HEK293 (cell line): ENCODE data around the gene IPCEF1.

Experiments used
- HOXC10 ChIP-seq: sonication (generic); formaldehyde crosslinking; IDR thresholded peaks from 2 replicates; pipeline ENCODE4 v1.8.1; 2023; ENCODE audit warnings: mild to moderate bottlenecking, missing genetic modification reagents
- KLF9 ChIP-seq: fragments of 450-650 bp; formaldehyde crosslinking; IDR thresholded peaks from 2 replicates; pipeline ENCODE4 v1.5.1; 2016; ENCODE audit warnings: missing biosample characterization, missing genetic modification characterization, low read depth
- SCRT1 ChIP-seq: fragments of 450-650 bp; formaldehyde crosslinking; IDR thresholded peaks from 2 replicates; pipeline ENCODE4 v1.5.1; 2016; ENCODE audit warnings: missing biosample characterization, missing genetic modification characterization, borderline replicate concordance
- ZBTB17 ChIP-seq: fragments of 450-650 bp; formaldehyde crosslinking; IDR thresholded peaks from 2 replicates; pipeline ENCODE4 v1.5.1; 2016; ENCODE audit warnings: missing biosample characterization, missing genetic modification characterization
- ZBTB8A ChIP-seq: fragments of 450-650 bp; formaldehyde crosslinking; IDR thresholded peaks from 2 replicates; pipeline ENCODE4 v1.5.1; 2016; ENCODE audit warnings: missing biosample characterization, missing genetic modification characterization
- ZNF132 ChIP-seq: fragments of 450-650 bp; formaldehyde crosslinking; IDR thresholded peaks from 2 replicates; pipeline ENCODE4 v1.5.1; 2017; ENCODE audit warnings: missing biosample characterization, missing genetic modification characterization, borderline replicate concordance
- ZNF19 ChIP-seq: fragments of 450-650 bp; formaldehyde crosslinking; IDR thresholded peaks from 2 replicates; pipeline ENCODE4; 2016; ENCODE audit warnings: missing biosample characterization, missing genetic modification characterization, low read depth
- ZNF335 ChIP-seq: fragments of 450-650 bp; formaldehyde crosslinking; conservative IDR thresholded peaks from 2 replicates; pipeline ENCODE4 v1.5.1; 2016; ENCODE audit warnings: missing biosample characterization, missing genetic modification characterization
- ZNF530 ChIP-seq: fragments of 450-650 bp; formaldehyde crosslinking; IDR thresholded peaks from 2 replicates; pipeline ENCODE4 v1.5.1; 2016; ENCODE audit warnings: low read depth, missing biosample characterization, missing genetic modification characterization
- ZNF654 ChIP-seq: fragments of 450-650 bp; formaldehyde crosslinking; IDR thresholded peaks from 2 replicates; pipeline ENCODE4 v1.5.1; 2016; ENCODE audit warnings: low read depth, missing biosample characterization, missing genetic modification characterization
- ZNF791 ChIP-seq: fragments of 450-650 bp; formaldehyde crosslinking; IDR thresholded peaks from 2 replicates; pipeline ENCODE4 v1.5.1; 2016; ENCODE audit warnings: missing biosample characterization, missing genetic modification characterization
- TF ChIP-seq, protein P1 (sequence below): fragments of 450-650 bp; formaldehyde crosslinking; IDR thresholded peaks from 2 replicates; pipeline ENCODE4 v1.5.1; 2016; ENCODE audit warnings: missing biosample characterization, missing genetic modification characterization
- TF ChIP-seq, protein P2 (sequence below): fragments of 450-650 bp; formaldehyde crosslinking; IDR thresholded peaks from 2 replicates; pipeline ENCODE4 v1.5.1; 2016; ENCODE audit warnings: missing biosample characterization, missing genetic modification characterization
- TF ChIP-seq, protein P3 (sequence below): fragments of 450-650 bp; formaldehyde crosslinking; IDR thresholded peaks from 2 replicates; pipeline ENCODE4 v1.5.1; 2016; ENCODE audit warnings: missing biosample characterization, missing genetic modification characterization

DNA sequence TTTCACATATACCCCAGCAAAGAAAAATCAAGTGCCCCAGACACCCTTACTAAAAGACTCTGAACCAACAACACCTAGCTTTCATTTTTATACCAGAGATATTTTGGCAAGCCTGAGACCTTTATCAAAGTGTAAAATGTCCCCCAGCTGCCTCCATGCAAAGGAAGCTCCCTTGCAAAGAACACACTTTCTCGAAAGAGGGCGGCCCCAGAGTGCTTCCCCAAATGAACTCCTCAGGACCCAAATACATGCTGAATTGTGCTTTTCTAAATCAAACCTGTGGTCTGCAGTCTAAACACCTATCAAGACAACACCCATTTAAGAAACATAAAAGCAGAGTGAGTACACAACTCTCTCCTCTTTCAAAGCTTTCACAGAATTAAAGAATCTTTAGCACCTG, 490 bp downstream of the IPCEF1 start:
- TF ChIP-seq, protein P1, sequence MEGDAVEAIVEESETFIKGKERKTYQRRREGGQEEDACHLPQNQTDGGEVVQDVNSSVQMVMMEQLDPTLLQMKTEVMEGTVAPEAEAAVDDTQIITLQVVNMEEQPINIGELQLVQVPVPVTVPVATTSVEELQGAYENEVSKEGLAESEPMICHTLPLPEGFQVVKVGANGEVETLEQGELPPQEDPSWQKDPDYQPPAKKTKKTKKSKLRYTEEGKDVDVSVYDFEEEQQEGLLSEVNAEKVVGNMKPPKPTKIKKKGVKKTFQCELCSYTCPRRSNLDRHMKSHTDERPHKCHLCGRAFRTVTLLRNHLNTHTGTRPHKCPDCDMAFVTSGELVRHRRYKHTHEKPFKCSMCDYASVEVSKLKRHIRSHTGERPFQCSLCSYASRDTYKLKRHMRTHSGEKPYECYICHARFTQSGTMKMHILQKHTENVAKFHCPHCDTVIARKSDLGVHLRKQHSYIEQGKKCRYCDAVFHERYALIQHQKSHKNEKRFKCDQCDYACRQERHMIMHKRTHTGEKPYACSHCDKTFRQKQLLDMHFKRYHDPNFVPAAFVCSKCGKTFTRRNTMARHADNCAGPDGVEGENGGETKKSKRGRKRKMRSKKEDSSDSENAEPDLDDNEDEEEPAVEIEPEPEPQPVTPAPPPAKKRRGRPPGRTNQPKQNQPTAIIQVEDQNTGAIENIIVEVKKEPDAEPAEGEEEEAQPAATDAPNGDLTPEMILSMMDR (tag by site-specific recombination): no peak
- TF ChIP-seq, protein P2, sequence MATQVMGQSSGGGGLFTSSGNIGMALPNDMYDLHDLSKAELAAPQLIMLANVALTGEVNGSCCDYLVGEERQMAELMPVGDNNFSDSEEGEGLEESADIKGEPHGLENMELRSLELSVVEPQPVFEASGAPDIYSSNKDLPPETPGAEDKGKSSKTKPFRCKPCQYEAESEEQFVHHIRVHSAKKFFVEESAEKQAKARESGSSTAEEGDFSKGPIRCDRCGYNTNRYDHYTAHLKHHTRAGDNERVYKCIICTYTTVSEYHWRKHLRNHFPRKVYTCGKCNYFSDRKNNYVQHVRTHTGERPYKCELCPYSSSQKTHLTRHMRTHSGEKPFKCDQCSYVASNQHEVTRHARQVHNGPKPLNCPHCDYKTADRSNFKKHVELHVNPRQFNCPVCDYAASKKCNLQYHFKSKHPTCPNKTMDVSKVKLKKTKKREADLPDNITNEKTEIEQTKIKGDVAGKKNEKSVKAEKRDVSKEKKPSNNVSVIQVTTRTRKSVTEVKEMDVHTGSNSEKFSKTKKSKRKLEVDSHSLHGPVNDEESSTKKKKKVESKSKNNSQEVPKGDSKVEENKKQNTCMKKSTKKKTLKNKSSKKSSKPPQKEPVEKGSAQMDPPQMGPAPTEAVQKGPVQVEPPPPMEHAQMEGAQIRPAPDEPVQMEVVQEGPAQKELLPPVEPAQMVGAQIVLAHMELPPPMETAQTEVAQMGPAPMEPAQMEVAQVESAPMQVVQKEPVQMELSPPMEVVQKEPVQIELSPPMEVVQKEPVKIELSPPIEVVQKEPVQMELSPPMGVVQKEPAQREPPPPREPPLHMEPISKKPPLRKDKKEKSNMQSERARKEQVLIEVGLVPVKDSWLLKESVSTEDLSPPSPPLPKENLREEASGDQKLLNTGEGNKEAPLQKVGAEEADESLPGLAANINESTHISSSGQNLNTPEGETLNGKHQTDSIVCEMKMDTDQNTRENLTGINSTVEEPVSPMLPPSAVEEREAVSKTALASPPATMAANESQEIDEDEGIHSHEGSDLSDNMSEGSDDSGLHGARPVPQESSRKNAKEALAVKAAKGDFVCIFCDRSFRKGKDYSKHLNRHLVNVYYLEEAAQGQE (tag by site-specific recombination): no peak
- TF ChIP-seq SCRT1 (tag by site-specific recombination) (no peak), ZNF530 (tag by site-specific recombination) (no peak), HOXC10 (CRISPR knock-in tag) (no peak), ZNF132 (tag by site-specific recombination) (no peak), ZBTB17 (no peak), ZNF791 (tag by site-specific recombination) (no peak), ZNF19 (tag by site-specific recombination) (no peak), ZNF335 (no peak), KLF9 (tag by site-specific recombination) (no peak), ZNF654 (no peak), ZBTB8A (tag by site-specific recombination) (no peak)
- TF ChIP-seq, protein P3, sequence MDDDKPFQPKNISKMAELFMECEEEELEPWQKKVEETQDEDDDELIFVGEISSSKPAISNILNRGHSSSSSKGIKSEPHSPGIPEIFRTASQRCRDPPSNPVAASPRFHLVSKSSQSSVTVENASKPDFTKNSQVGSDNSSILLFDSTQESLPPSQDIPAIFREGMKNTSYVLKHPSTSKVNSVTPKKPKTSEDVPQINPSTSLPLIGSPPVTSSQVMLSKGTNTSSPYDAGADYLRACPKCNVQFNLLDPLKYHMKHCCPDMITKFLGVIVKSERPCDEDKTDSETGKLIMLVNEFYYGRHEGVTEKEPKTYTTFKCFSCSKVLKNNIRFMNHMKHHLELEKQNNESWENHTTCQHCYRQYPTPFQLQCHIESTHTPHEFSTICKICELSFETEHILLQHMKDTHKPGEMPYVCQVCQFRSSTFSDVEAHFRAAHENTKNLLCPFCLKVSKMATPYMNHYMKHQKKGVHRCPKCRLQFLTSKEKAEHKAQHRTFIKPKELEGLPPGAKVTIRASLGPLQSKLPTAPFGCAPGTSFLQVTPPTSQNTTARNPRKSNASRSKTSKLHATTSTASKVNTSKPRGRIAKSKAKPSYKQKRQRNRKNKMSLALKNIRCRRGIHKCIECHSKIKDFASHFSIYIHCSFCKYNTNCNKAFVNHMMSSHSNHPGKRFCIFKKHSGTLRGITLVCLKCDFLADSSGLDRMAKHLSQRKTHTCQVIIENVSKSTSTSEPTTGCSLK (tag by site-specific recombination): no peak
